Stimulated activated CD4-positive, alpha-beta T cell treated with anti-CD3 and anti-CD28 coated beads, Interleukin-12 subunit alpha, Interleukin-12 subunit beta, amount 100 ng/mL, for 24 hours (primary cell): ENCODE data around the gene DENND6A.
"Not testable (repeated sequence)": the region's sequence is repeated elsewhere in the genome, so short reads cannot be mapped to it uniquely, and the experiment has no call there.

Experiments
- DNase-seq, 2 experiments: peaks; one replicate each; pipeline ENCODE4 v3.0.0-alpha.2; 2020; ENCODE audit warnings: low read depth in 2 of 2

Gene DENND6A

GRCh38 chr3:57634259-57634658, 58.6 kb downstream of the DENND6A start:
- not testable (repeated sequence) for DNase-seq

- no peak for DNase-seq
Observed at GRCh38 chr3:57627976-57628375, 64.9 kb downstream of the DENND6A start.

- DNase-seq, result no peak
Observed at GRCh38 chr3:57624801-57625200, 68.1 kb downstream of the DENND6A start.

GRCh38 chr3:57622362-57622761, 70.5 kb downstream of the DENND6A start:
- no peak for DNase-seq

- DNase-seq, result no peak
Observed at GRCh38 chr3:57617739-57618138, 75.1 kb downstream of the DENND6A start.

- no peak for DNase-seq
Observed at GRCh38 chr3:57616233-57616632, 76.6 kb downstream of the DENND6A start.

- not testable (repeated sequence) for DNase-seq
Observed at GRCh38 chr3:57611870-57612269, 81.0 kb downstream of the DENND6A start.

GRCh38 chr3:57605683-57606082, 87.2 kb downstream of the DENND6A start:
- no peak for DNase-seq

GRCh38 chr3:57604971-57605370, 87.9 kb downstream of the DENND6A start:
- DNase-seq, result no peak

GRCh38 chr3:57600195-57600594, 92.7 kb downstream of the DENND6A start:
- DNase-seq, result no peak

GRCh38 chr3:57598765-57599360, 94.0 kb downstream of the DENND6A start:
- DNase-seq, result no peak

GRCh38 chr3:57597127-57597923, 95.6 kb downstream of the DENND6A start, which contains the start of gene ARF4:
ARF4 (minus strand) TSS chr3:57597344; CDS start chr3:57597140, 204 bp downstream.
- peak; percentile 97 to 98 for DNase-seq

- DNase-seq, result peak; percentile 17 to 59
Observed at GRCh38 chr3:57596495-57597126, 96.3 kb downstream of the DENND6A start.

GRCh38 chr3:57594576-57594975, 98.3 kb downstream of the DENND6A start:
- DNase-seq, result no peak

- DNase-seq, result no peak
Observed at GRCh38 chr3:57594144-57594543, 98.7 kb downstream of the DENND6A start.

GRCh38 chr3:57592306-57592705, 100.6 kb downstream of the DENND6A start:
- no peak for DNase-seq

GRCh38 chr3:57587905-57588304, 105.0 kb downstream of the DENND6A start:
- no peak for DNase-seq

GRCh38 chr3:57586778-57587177, 106.1 kb downstream of the DENND6A start:
- DNase-seq, result no peak

- no peak for DNase-seq
Observed at GRCh38 chr3:57583544-57583943, 109.3 kb downstream of the DENND6A start.

GRCh38 chr3:57582474-57583168, 110.3 kb downstream of the DENND6A start:
- no peak for DNase-seq

GRCh38 chr3:57577801-57578200, 115.1 kb downstream of the DENND6A start:
- DNase-seq, result no peak

GRCh38 chr3:57575966-57576626, 116.8 kb downstream of the DENND6A start:
- DNase-seq, result no peak
